Activated CD8-positive, alpha-beta T cell treated with anti-CD3 and anti-CD28 coated beads for 36 hours (primary cell): ENCODE results near the gene IRAK4. TPM values are rescaled to one million over a fixed set of nuclear protein-coding genes. Genes with fewer than 3 reads are reported as not detected.
A peak's percentile ranks its signal among the peaks of the same experiment; 100 is the strongest.

Source experiments
- ATAC-seq: fragments of 200-7000 bp; cut with Tn5 transposase; one replicate; pipeline ENCODE4 v1.10.0; 2021; ENCODE audit warnings: mild to moderate bottlenecking, moderate library complexity
- CTCF ChIA-PET: fragments of 350-600 bp; sonication (Branson Sonifier 250); formaldehyde crosslinking; loops from one replicate; lab custom pipeline; 2021; ENCODE audit warnings: antibody characterized with exemption; lab: Charles Lee
- POLR2A ChIA-PET: fragments of 350-600 bp; sonication (Branson Sonifier 250); formaldehyde crosslinking; loops from one replicate; lab custom pipeline; 2021; ENCODE audit warnings: antibody characterized with exemption; lab: Charles Lee
- DNase-seq: peaks from one replicate; pipeline ENCODE4 v3.0.0-alpha.2; 2020
- H3K27ac Mint-ChIP-seq: one replicate; pipeline ENCODE4 v1.8.0; 2021; ENCODE audit warnings: mild to moderate bottlenecking, mixed read lengths
- H3K27me3 Mint-ChIP-seq: one replicate; pipeline ENCODE4 v1.8.0; 2021; ENCODE audit warnings: mixed read lengths
- H3K36me3 Mint-ChIP-seq: one replicate; pipeline ENCODE4 v1.8.0; 2021; ENCODE audit warnings: low read depth, mixed read lengths
- H3K4me1 Mint-ChIP-seq: one replicate; pipeline ENCODE4 v1.8.0; 2021; ENCODE audit warnings: low read depth, mixed read lengths
- H3K4me3 Mint-ChIP-seq: one replicate; pipeline ENCODE4 v1.8.0; 2021; ENCODE audit warnings: mild to moderate bottlenecking, moderate library complexity, mixed read lengths
- H3K9me3 Mint-ChIP-seq: one replicate; pipeline ENCODE4 v1.8.0; 2021; ENCODE audit warnings: mixed read lengths
- intact Hi-C: fragments of 100-400 bp; cut with micrococcal nuclease; formaldehyde crosslinking; loops from one replicate; pipeline ENCODE4 v1.10.0; 2022
- total RNA-seq, 2 experiments: library from RNA; stranded (reverse); gene quantifications; one replicate each; pipeline ENCODE4 v1.2.3, GENCODE V29; 2021
- TF ChIP-seq, protein P1 (sequence below): fragments of 200-600 bp; IDR thresholded peaks from one replicate; pipeline ENCODE4 v1.8.0; 2022; ENCODE audit warnings: antibody characterized with exemption, mild to moderate bottlenecking

The IRAK4 gene
- total RNA-seq, 2 experiments from 2014 or later = 24.0 TPM

DNA sequence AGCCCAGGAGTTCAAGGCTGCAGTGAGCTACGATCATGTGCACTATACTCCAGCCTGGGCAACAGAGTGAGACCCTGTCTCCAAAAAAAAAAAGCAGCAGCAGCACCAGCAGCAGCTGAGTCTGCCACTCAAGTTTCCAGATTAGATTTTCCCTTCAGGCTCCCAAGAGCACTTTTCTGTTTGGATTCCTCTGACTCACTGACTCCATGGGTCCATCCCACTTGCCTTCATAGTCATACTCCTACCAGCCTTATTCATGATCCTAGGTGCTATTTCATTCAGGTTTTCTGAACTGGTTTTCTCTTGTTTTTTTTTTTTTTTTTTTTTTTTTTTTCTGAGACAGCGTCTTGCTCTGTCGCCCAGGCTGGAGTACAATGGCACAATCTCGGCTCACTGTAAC is 54.2 kb downstream of the IRAK4 start:
- ChIA-PET CTCF (interaction anchor here (1.2 kb wide), 1 partner anchor 36 kb away, joined by 3 read pairs; no protein-coding TSS in a partner anchor), POLR2A (interaction anchor here (1.0 kb wide), 1 partner anchor 15 kb away, joined by 3 read pairs; no protein-coding TSS in a partner anchor)
- H3K36me3 Mint-ChIP-seq = no peaks in the 10 kb centered on the region
- H3K27me3 Mint-ChIP-seq = peaks cover 1% of the 10 kb centered on the region
- intact Hi-C loops = no loop called here
- no peaks in the 10 kb centered on the region for H3K9me3 Mint-ChIP-seq
- no peak for DNase-seq
- H3K27ac Mint-ChIP-seq = no peak overlapping the region
- TF ChIP-seq, protein P1, sequence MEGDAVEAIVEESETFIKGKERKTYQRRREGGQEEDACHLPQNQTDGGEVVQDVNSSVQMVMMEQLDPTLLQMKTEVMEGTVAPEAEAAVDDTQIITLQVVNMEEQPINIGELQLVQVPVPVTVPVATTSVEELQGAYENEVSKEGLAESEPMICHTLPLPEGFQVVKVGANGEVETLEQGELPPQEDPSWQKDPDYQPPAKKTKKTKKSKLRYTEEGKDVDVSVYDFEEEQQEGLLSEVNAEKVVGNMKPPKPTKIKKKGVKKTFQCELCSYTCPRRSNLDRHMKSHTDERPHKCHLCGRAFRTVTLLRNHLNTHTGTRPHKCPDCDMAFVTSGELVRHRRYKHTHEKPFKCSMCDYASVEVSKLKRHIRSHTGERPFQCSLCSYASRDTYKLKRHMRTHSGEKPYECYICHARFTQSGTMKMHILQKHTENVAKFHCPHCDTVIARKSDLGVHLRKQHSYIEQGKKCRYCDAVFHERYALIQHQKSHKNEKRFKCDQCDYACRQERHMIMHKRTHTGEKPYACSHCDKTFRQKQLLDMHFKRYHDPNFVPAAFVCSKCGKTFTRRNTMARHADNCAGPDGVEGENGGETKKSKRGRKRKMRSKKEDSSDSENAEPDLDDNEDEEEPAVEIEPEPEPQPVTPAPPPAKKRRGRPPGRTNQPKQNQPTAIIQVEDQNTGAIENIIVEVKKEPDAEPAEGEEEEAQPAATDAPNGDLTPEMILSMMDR = no peak
- peaks cover 18% of the 10 kb centered on the region for H3K4me1 Mint-ChIP-seq
- no peak overlapping the region for H3K4me3 Mint-ChIP-seq
- no peak for ATAC-seq

- H3K27me3 Mint-ChIP-seq = peaks cover 1% of the 10 kb centered on the region
- H3K36me3 Mint-ChIP-seq = no peaks in the 10 kb centered on the region
- H3K27ac Mint-ChIP-seq = no peak overlapping the region
- intact Hi-C loops = no loop called here
- no peaks in the 10 kb centered on the region for H3K9me3 Mint-ChIP-seq
- H3K4me1 Mint-ChIP-seq = peaks cover 14% of the 10 kb centered on the region
- ATAC-seq = no peak
- H3K4me3 Mint-ChIP-seq = no peak overlapping the region
- no peak for DNase-seq
- ChIA-PET POLR2A (interaction anchor here (0.8 to 1.6 kb wide), 3 partner anchors 8 to 17 kb away, joined by 5 to 6 read pairs (median 6); partner anchors contain the start of gene TWF1), CTCF (no interaction called here)
- TF ChIP-seq, protein P1 = no peak
Observed at GRCh38 chr12:43815416-43815815, 56.7 kb downstream of the IRAK4 start.

- ChIA-PET CTCF (no interaction called here), POLR2A (interaction anchor here (0.8 to 1.6 kb wide), 3 partner anchors 9 to 17 kb away, joined by 5 to 6 read pairs (median 6); partner anchors contain the start of gene TWF1)
- peaks cover 1% of the 10 kb centered on the region for H3K27me3 Mint-ChIP-seq
- no peaks in the 10 kb centered on the region for H3K36me3 Mint-ChIP-seq
- DNase-seq = peak; percentile 8
- no peaks in the 10 kb centered on the region for H3K9me3 Mint-ChIP-seq
- no peak overlapping the region for H3K4me3 Mint-ChIP-seq
- ATAC-seq = peak; percentile 78
- intact Hi-C loops = no loop called here
- peaks cover 10% of the 10 kb centered on the region for H3K4me1 Mint-ChIP-seq
- TF ChIP-seq, protein P1 = no peak
- no peak overlapping the region for H3K27ac Mint-ChIP-seq
Observed at GRCh38 chr12:43816168-43816567, 57.4 kb downstream of the IRAK4 start.

- Mint-ChIP-seq H3K4me3 (no peak overlapping the region), H3K36me3 (no peaks in the 10 kb centered on the region), H3K27me3 (no peaks in the 10 kb centered on the region), H3K9me3 (no peaks in the 10 kb centered on the region), H3K27ac (no peak overlapping the region), H3K4me1 (no peaks in the 10 kb centered on the region)
- ChIA-PET POLR2A (no interaction called here), CTCF (interaction anchor here (1.0 kb wide), 1 partner anchor 11 kb away, joined by 4 read pairs; the partner anchor contains the start of gene TMEM117)
- intact Hi-C loops = no loop called here
- no peak for ATAC-seq
- TF ChIP-seq, protein P1 = no peak
- no peak for DNase-seq
Observed at GRCh38 chr12:43824207-43824775, 65.5 kb downstream of the IRAK4 start.

DNA sequence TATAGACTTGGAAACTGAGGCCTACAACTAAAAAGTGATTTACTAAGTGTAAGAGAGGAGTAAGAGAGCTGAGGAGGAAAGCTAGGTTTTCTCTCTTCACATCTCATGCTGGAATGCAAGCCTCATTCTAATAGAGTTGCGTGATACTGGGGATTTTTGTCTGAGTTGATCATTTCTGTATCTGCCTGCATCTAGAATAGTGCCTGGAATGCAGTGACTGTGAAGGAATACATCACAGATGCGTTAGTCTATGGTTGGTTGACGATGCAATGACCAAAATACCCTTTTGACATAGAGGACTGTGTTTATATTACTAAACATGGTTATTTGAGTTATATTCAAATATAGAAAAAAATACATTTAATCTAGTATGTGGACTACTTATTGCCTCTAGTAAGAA is 67.9 kb downstream of the IRAK4 start:
- CTCF ChIA-PET = no interaction called here
- Mint-ChIP-seq H3K9me3 (no peaks in the 10 kb centered on the region), H3K27ac (no peak overlapping the region), H3K4me3 (no peak overlapping the region), H3K4me1 (peaks cover 6% of the 10 kb centered on the region), H3K36me3 (no peaks in the 10 kb centered on the region), H3K27me3 (no peaks in the 10 kb centered on the region)
- POLR2A ChIA-PET = interaction anchor here (1.0 to 1.7 kb wide), 2 partner anchors 9 to 72 kb away, joined by 3 to 6 read pairs; partner anchors contain the start of gene TMEM117
- ATAC-seq = no peak
- DNase-seq = no peak
- intact Hi-C loops = no loop called here
- TF ChIP-seq, protein P1 = no peak
